ENCODE data around the gene ADAMTS7.
"Not testable (repeated sequence)": the region's sequence is repeated elsewhere in the genome, so short reads cannot be mapped to it uniquely, and the experiment has no call there.

ADAMTS7 gene

DNA sequence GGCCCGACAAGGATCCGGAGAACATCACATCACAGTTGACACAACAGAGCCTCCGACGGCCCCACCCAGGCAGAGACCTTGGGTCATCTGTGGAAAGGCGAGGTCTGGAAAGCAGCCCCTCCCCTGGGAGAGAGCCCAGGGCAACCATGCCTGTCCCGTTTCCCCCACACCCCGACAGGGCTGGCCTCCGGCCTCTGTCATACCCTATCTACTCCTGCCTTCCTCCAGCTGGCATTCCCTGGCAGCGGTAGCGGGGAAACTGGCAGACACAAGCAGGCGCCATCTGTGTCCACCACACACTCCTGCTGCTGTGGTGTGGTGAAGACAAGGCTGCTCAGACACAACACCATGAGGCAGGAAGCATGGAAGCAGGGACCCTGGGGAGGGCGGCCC, 33.3 kb downstream of the ADAMTS7 start:
- not testable (repeated sequence) for DNase-seq

DNA sequence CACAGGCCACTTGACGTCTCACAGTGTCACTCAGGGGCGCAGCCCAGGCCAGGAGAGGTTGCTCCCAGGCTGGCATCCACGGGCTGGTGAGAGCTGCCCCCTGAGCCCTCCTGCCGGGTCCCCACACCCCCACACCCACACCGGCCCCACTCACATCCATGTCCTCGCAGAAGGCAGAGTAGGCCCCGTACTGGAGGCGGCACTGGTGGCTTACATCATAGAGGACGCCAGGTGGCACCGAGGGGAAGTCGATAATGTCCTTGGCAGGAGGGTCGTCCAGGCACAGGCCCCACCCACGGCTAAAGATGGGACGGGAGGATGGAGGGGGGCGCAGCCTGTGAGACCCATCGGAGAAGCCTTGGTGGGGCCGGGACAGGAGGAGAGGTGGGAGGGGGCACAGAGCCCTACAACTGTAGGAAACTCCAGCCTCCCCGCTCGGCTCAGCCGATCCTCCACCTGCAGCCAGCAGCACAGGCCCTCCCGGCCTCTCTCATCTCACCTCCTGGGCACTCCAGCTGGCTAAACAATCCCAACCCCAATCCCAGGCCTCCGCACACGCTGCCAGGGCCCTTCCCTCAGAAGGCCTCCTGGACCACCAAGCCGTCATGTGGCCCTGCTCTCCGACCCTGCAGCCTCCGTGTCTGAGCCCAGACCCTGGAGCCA, 33.8 kb downstream of the ADAMTS7 start:
- not testable (repeated sequence) for DNase-seq

GRCh38 chr15:78776046-78776925, 35.0 kb downstream of the ADAMTS7 start:
- not testable (repeated sequence) for DNase-seq

DNA sequence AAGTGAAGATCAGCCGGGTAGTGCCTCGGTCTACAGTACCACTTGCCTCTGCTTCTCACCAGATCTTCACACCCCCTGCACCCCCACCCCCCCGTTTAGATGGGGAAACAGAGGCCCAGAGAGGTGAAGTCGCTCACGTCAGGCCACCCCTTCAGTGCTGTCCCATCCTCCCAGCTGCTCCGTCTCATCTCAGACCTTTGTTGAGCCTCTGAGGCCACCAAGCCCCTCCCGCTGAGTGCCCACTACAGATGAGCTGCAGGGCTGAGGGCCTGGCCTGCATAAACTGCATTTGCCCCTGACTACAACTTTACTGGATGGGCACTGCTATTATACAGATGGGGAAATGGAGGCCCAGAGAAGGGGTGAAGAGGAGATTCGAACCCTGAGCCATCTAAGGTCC, 35.8 kb downstream of the ADAMTS7 start:
- no peak for DNase-seq

GRCh38 chr15:78774451-78774990, 36.7 kb downstream of the ADAMTS7 start:
- DNase-seq: not testable (repeated sequence)

- DNase-seq: not testable (repeated sequence)
Measured at GRCh38 chr15:78773765-78774450, 37.4 kb downstream of the ADAMTS7 start.

GRCh38 chr15:78772738-78773137, 38.5 kb downstream of the ADAMTS7 start:
- no peak for DNase-seq

DNA sequence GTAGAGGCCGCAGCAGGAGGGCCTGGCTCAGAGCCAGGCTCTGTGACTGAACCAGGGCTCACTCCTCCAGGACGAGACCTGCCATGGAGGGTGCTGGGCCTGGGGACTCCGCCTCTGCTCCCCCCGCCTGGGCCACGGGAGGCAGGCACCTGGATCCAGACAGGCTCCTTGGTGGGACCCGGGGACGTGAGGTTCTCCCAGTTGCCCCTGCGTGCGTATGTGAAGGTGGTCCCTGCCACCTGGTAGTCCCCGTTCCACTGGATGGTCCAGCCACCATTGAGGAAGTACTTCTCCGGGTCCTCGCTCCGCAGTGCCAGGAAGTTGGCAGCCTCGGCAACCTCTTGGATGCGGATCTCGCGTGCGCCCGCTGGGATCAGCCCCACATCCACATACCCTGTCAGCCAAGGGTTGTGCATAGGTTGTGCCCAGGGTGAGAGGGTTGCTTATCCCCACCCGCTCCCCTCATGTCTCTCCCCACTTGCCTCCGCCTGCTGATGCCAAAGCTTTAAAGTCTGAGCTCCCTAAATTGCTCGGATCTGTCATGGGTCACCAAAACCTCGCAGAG, 39.7 kb downstream of the ADAMTS7 start:
- DNase-seq: not testable (repeated sequence)

DNA sequence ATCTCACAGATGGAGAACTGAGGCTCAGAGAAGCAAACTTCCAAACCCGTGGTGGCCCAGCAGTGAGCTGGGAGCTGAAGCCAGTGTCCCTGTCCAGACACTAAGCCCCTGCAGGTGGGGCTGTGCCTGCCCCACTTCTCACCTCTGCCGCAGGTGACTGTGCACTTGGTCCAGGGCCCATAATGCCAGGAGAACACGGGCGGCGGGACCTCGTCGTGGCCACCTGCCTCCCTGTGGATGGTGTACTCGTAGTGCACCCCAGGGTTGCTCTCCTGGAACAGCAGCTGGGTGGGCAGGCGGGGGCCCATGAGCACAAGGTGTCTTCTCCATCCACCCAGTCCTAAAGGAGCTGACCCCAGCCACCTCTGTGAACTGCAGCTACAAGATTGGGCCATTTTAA, 40.2 kb downstream of the ADAMTS7 start:
- not testable (repeated sequence) for DNase-seq

DNA sequence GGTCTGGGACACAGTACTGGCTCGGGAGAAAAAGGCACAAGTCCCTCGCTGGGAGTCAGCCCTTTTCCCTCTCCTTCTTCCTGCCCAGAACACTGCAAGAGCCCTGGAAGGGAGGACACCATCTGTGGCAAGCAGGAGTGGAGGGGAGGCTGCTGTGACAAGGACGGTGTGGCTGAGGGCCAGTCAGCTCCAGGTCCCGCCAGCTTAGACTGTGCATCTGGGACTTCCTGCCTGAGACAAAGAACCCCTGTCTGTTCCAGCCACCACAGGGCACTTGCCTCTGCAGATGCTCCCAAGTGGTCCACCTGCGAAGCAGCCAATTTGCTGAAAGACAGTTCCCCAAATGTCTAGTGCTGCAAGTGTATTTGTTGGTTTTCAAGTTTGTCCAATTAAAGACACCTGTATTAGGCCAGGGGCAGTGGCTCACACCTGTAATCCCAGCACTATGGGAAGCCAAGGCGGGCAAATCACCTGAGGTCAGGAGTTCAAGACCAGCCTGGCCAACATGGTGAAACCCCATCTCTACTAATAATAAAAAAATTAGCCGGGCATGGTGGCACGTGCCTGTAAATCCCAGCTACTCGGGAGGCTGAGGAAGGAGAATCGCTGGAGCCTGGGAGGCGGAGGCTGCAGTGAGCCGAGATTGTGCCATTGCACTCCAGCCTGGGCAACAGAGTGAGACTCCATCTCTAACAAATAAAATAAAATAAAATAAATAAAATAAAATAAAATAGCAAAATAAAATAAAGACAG, 41.6 kb downstream of the ADAMTS7 start:
- DNase-seq: not testable (repeated sequence)

GRCh38 chr15:78768531-78769408, 42.5 kb downstream of the ADAMTS7 start:
- DNase-seq: no peak

DNA sequence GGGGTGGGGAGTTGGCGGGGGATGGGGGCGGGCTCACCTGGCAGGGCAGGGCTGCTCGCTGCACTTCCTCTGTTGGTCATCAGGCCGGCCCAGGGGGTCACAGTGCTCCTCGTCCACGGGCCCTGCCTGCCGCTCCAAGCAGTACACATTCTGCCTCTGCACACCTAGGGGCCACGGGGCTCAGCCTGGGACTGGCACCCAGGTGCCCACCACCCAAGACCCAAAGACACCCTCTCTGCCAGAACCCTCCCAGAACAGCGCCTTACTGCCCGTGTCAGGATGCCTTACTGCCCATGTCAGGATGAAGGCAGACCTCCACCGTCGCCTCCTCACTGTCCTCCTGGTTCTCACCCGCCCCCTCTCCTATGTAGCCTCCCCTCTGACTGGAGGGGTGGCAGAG, 43.2 kb downstream of the ADAMTS7 start:
- DNase-seq: no peak

DNA sequence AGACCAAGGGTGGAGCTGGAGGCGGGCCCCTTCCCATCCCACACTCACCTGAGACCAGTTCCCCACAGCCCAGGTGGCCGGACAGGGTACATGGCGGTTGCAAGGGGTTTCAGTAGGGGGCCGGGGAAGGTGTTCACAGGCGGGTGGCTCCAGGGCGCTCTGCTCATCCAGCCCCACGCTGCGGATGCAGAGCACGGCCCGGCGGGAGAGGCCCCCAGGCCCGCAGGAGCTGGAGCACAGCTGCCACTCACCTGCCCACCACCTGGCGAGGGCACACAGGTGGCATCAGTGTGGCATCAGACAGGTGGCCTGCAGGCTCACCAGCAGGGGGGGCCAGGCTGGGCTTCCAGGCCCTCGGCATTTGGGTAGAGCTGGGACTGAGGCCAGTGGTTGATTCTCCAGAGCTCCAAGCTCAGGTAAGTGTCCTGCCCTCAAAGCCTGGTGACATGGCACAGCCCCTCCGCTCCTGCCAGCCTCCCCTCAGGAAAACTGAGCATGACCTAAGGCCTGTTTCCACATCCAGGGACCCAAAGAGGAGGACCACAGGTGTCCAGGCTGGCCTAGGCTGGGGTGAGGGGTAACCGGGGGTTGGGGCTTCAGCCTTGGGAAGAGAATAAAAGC, 43.8 kb downstream of the ADAMTS7 start:
- no peak for DNase-seq

DNA sequence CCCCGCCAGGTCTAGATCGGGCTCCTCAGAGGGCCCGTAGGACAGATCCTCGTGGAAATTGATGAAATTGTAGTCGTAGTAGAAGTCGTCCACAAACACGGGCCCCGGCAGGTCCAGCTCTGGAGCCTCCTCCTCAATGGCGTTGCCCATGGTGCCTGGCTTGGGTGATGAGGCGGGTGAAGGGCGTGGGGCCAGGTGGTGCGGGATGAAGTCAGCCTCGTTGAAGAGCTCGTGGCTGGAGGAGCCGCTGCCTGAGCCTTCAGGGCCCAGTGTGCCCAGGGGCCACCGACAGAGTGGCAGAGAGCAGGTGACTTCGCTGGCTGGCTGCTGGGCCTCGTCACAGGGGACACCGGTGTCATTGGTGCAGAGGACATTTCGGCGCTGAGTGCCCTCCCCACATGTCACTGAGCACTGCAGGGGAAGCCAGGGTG, 44.6 kb downstream of the ADAMTS7 start:
- DNase-seq: not testable (repeated sequence)

DNA sequence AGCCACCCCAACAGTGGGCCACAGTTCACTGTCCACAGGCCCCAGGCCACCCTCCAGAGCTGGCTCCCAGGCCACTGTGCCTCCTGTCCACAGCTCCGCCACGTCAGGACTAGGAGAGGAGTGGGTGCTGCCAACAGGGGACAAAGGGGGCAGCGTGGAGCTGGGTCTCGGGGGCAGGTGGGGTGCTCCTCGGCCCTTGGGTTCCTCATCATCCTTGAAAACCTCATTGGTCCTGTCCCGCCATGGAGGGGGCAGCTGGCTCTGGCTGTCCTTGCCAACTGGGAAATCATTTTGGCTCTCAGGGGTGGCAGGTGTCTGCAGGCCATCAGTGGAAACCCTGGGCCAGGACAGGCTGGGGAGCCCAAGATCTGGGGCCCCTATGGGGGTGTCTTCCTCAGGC, 45.2 kb downstream of the ADAMTS7 start:
- no peak for DNase-seq

GRCh38 chr15:78765154-78765860, 46.0 kb downstream of the ADAMTS7 start:
- not testable (repeated sequence) for DNase-seq

DNA sequence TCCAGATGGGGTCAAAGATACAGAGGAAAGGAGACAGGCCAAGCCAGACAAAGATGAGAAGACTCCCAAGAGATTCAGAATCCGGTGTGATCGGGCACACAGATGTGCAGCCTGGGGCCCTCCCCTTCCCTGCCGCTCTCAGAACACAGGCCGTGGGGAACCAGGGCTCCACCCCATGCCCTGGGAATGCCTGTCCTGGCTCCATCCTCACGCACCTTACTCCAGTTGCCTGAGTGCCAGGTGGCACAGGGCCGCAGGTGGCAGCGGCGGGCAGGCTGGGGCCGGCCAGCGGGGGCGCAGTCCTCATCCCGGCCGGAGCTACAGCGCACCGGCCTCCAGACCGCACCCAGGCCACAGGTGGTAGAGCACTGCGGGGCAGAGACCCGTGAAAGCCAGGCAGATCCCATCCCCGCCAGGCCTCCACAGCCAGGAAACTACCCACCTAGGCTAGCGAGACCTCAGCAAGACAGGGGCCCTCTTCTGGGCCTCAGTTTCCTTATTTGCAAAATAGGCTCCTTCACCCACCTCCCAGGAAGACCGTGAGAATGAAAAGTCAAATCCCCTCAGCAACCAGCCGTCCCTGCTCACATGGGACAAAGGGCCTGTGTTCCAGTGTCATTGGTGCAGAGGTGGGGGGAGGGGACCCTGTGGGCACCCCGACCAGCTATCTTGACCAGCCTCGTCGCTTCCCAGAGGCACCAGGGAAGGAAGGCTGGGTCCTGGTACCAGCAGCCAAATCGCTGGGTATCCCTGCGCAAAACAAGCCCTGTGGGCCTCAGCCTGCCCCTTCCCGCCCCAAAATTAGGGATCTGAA, 46.7 kb downstream of the ADAMTS7 start:
- DNase-seq: not testable (repeated sequence)

DNA sequence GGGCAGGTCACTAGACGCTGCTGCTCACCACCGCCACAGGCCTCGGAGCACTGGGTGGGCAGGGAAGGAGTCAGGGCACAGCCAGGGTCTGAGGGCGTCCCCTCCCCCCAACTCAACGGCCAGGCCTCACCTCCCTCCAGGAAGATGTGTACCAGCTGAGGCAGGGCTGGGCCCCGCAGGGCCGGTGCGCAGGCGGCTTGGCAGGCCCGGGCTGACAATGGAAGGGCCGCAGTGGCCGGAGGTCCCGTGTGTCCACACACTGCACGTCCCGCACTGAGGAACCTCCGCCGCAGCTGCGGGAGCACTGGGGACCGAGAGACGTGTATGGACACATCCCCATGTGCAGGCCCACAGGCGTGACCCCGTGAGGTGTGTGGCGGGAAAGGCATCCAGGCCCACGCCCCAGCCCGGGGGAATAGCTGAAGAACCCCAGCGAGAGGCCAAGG, 47.4 kb downstream of the ADAMTS7 start:
- DNase-seq: no peak
